ENCODE measurements around the gene ILKAP. TPM values are rescaled to one million over a fixed set of nuclear protein-coding genes. Genes with fewer than 3 reads are reported as not detected.

ILKAP gene
- polyA plus RNA-seq, 1 donor: 47.1 TPM

DNA sequence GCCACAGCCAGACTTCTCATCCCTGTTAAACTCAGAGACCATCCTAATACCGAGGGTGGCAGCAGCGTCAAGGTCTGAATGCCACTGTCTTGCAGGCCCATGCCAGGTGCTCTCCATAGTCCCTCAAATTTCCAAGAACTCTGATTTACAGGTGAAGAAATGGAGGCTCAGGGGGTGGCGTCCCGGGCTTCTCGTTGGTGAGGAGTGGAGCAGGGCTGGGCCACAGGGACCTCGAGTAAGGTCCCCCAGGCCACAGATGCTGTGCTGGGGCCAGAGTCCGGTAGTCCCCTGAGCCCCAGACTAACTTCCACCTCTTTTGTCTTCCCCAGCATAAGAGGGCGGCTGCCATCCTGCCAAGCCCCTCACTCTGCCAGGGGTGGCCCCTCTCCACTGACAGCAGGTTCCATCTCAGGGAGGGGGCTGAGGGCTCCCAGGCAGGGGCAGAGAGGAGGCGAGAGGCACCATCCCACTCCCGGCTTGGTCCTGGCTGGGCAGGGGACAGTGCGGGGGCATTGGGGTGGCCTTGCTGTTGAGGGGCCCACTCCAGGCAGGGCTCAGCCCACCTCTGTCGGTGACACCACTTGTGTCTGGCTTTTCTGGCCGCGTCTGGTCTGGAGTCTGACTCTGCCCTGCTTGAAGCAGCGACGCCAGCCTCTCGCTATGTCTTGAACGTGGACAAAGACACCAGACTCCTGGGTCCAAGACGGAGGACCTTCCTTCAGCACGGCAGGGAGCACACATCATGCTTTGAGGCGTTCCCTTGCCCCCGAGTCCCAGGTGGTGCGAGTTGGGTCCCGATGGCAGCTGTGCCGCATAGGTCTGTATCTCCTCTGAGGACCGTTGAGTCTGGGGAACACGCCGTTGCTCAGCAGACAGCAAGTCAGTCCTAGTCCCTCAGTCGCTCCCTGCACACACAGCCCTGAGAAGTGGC, 80.9 kb downstream of the ILKAP start:
- H3K9me3 ChIP-seq (ENCODE audit: control insufficient read depth, low read depth, low read length): peaks cover 8% of the 10 kb centered on the region
- H3K4me1 ChIP-seq (ENCODE audit: control insufficient read depth, insufficient read depth, low read length): no peaks in the 10 kb centered on the region
- H3K27ac ChIP-seq (ENCODE audit: low read length): no peak overlapping the region
- no peak for DNase-seq
- WGBS (ENCODE audit: insufficient coverage, low lambda C conversion rate): no CpG with 5 or more reads among the region's 29 CpGs
- no peak overlapping the region for H3K4me3 ChIP-seq (ENCODE audit: low read length)
- peaks cover 11% of the 10 kb centered on the region for H3K27me3 ChIP-seq (ENCODE audit: control insufficient read depth, insufficient read depth, low read length)
- no peaks in the 10 kb centered on the region for H3K36me3 ChIP-seq (ENCODE audit: control insufficient read depth, insufficient read depth, low read length)

DNA sequence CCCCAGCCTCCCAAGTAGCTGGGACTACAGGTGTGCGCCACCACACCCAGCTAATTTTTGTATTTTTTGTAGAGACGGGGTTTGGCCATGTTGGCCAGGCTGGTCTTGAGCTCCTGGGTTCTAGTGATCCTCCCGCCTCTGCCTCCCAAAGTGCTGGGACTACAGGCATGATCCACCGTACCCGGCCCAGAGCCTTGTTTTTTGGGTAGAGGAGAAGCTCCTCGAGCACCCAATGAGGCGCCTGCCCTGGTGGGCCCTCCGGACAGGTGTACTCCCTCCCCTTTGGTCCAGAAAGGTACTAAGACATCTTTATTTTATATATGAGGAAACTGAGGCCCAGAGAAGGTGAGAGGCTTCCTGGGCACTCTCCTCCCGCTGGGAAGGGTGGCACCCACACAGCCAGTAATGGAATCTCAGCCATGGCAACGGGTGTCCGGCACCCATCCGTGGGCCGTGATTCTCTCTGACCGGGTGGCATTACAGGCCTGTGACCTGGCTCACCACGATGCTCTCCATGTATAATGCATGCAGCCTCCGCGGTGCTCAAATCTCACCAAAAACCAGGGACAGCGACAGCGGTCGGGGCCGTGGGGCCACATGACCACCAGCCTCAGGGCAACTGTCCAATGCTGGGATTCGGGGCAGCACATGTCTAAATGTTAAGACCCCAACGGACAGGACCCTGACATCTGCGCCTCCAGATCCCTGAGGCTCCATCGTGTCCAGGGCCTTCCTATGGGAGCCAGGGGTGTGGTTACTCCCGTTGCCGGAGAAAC, 81.8 kb downstream of the ILKAP start:
- Histone ChIP-seq H3K27ac (ENCODE audit: low read length) (no peak overlapping the region), H3K4me1 (ENCODE audit: control insufficient read depth, insufficient read depth, low read length) (no peaks in the 10 kb centered on the region), H3K9me3 (ENCODE audit: control insufficient read depth, low read depth, low read length) (peaks cover 7% of the 10 kb centered on the region), H3K27me3 (ENCODE audit: control insufficient read depth, insufficient read depth, low read length) (peaks cover 11% of the 10 kb centered on the region), H3K4me3 (ENCODE audit: low read length) (no peak overlapping the region), H3K36me3 (ENCODE audit: control insufficient read depth, insufficient read depth, low read length) (no peaks in the 10 kb centered on the region)
- no CpG with 5 or more reads among the region's 27 CpGs for WGBS (ENCODE audit: insufficient coverage, low lambda C conversion rate)
- DNase-seq: no peak

DNA sequence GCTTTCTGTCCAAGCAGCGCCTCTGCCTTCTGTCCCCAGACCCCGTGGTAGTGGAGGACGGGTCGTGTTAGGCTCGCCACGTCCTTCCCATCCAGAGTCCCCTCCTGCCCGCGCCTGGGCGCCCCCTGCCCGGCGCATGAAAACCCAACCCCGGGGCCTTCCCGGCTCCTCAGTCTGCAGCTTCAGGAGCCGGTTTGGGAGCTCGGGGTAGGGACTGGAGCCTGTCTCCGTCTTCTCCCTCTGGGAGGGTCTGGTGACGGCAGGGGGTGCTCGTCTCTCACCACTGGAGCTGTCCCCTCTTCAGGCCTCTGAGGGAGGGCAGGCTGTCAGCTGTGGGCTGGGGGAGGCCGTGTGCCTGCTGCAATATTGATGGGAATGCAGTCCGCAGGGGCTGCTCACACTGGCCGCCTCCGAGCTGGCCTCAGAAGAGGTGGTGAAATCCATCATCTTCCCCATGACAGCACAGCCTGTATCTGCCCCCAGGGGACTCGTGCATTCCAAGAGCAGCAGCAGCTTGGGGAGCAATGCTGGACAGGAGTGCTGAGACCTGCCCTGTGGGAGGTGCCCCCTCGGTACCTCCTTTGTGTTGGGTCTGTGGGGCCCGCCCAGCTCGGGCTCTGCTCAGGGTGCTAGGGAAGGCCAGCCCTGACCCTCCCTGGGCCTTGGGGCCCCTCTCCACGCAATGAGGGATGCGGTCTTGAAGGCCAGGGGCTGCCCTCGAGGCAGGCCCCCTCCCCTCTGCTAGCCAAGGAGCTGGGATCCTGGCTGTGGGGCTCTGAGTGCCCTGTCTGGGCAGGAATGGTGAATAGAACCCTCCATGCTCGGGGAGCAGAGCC, 82.8 kb downstream of the ILKAP start:
- Histone ChIP-seq H3K9me3 (ENCODE audit: control insufficient read depth, low read depth, low read length) (no peaks in the 10 kb centered on the region), H3K4me1 (ENCODE audit: control insufficient read depth, insufficient read depth, low read length) (no peaks in the 10 kb centered on the region), H3K4me3 (ENCODE audit: low read length) (no peak overlapping the region), H3K27me3 (ENCODE audit: control insufficient read depth, insufficient read depth, low read length) (peaks cover 11% of the 10 kb centered on the region), H3K27ac (ENCODE audit: low read length) (no peak overlapping the region), H3K36me3 (ENCODE audit: control insufficient read depth, insufficient read depth, low read length) (no peaks in the 10 kb centered on the region)
- no CpG with 5 or more reads among the region's 30 CpGs for WGBS (ENCODE audit: insufficient coverage, low lambda C conversion rate)
- no peak for DNase-seq

Other genes with a start within 250 kb of the ILKAP start
- 44.7 TPM for gene UBE2F, start 236.7 kb downstream of the ILKAP start, polyA plus RNA-seq
- gene SCLY, start 142.7 kb downstream of the ILKAP start, polyA plus RNA-seq: 21.5 TPM
- gene ESPNL, start 103.4 kb downstream of the ILKAP start, polyA plus RNA-seq: 1.5 TPM
- 0.12 TPM for gene KLHL30, start 65.0 kb downstream of the ILKAP start, polyA plus RNA-seq
- 0.94 TPM for gene ERFE, start 44.7 kb downstream of the ILKAP start, polyA plus RNA-seq
- 24.4 TPM for gene HES6, start 36.3 kb upstream of the ILKAP start, polyA plus RNA-seq
- 13.5 TPM for gene PER2, start 84.9 kb upstream of the ILKAP start, polyA plus RNA-seq
- gene TRAF3IP1, start 116.8 kb upstream of the ILKAP start, polyA plus RNA-seq: 10.6 TPM
- gene ASB1, start 223.2 kb upstream of the ILKAP start, polyA plus RNA-seq: 20.8 TPM

Measured in large intestine (tissue), 3 donors.